Limb (tissue), 2 donors: ENCODE results near the gene GRK2.

Experiments
- DNase-seq, 2 donors: peaks; one replicate each; pipeline ENCODE4 v3.0.0-alpha.2; 2016; ENCODE audit errors: extremely low spot score in 2 of 2

Gene GRK2

GRCh38 chr11:67293090-67293489 is 26.8 kb downstream of the GRK2 start:
- DNase-seq: no peak

DNA sequence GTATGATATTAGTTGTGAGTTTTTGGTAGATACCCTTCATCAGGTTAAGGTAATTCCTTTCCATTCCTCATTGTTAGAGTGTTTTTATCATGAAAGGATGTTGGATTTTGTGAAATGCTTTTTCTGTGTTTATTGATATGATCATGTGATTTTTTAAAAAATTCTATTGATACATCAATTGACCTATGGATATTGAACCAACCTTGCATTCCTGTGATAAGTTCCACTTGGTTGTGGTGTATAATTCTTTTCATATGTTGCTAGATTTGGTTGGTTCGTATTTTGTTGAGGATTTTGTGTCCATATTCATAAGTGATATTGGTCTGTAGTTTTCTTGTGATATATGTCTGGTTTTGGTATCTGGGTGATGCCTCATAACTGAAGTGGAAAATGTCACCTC is 29.6 kb downstream of the GRK2 start:
- no peak for DNase-seq

DNA sequence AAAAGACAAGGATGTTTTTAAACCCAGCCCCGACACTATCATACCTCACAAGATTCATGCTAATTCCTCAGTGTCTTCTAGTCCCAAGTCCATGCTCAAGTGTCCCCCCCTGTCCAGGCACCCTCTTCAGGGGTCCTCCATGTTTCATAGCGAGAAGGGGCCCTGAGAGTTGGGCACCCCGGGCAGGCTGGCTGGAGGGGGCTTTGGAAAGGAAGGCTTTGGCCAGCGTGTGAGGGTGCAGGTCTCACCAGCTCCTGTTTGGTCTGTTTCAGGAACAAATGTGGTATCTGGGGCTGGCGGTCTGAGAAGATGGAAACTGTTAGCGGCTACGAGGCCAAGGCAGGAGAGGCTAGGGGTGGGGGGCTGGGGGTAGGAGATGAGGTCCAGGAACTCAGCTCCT is 32.5 kb downstream of the GRK2 start:
- DNase-seq: no peak

DNA sequence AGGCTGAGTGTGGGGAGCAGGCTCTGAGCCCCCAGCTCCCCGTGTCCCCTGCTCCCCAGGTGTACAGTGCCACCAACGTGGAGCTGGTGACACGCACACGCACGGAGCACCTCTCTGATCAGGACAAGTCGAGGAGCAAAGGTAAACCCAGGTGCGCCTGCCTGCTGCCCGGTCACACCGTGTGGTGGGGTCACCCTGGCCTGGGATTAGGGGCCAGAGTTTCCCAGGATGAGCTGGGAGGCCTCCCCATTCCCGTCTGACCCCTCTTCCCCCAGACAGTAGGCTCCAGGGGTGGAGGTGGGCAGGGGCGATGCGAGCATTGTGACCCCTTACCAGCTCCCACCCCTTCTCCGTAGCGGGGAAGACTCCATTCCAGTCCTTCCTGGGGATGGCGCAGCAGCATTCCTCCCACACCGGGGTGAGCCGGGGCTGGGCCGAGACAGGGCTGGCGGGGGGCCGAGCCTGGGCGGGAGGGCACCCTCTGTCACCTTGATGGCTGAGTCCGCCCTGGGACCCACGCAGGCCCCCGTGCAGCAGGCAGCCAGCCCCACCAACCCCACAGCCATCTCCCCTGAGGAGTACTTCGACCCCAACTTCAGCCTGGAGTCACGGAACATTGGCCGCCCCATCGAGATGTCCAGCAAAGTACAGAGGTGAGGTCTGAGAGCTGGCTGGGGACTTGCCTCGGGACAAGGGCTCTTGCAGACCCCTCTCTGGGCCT is 33.4 kb downstream of the GRK2 start:
- DNase-seq: no peak

DNA sequence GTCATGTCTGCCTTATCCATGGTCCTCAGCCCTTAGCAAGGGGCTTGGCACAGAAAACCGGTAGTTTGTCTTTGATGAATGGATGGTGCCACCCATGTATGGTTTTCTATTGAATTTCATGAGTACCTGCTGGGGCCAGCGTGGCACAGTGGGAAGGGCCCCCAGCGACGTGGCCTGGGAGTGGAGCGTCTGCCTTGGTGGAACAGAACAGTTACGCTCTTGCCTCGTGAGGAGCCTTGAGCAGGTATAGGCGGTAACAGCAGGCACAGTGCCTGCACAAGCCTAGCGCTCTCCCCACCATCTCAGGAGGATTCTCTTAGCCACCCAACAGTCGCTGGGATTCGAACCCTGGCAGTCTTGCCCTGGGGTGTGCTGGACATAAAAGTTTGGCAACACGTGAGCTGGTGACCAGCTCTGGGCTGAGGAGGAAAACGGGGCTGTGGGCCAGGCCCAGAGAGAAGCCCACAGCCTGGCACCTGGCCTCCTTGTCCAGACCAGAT is 34.0 kb downstream of the GRK2 start:
- DNase-seq: no peak

- no peak for DNase-seq
These were observed 34.6 kb downstream of the GRK2 start for GRCh38 chr11:67300756-67301312.

DNA sequence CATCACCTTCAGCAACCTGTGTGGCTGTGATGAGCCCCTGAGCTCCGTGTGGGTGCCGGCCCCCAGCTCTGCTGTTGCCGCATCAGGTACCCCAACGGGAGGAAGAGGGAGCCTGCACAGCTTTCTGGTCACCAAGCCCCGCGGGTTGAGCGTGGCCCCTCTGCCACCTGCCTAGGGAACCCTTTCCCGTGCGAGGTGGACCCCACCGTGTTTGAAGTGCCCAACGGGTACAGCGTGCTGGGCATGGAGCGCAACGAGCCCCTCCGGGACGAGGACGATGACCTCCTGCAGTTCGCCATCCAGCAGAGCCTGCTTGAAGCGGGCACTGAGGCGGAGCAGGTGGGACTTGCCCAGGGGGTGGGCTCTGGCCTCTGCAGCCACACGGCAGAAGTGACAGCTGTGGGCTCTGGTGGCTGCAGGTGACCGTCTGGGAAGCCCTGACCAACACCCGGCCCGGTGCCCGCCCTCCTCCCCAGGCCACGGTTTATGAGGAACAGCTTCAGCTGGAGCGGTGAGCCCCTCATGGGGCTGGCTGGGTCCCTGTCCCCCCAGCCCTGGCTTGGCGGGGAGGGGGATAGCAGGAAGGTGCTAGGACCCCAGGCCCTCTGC is 35.1 kb downstream of the GRK2 start:
- DNase-seq: no peak

DNA sequence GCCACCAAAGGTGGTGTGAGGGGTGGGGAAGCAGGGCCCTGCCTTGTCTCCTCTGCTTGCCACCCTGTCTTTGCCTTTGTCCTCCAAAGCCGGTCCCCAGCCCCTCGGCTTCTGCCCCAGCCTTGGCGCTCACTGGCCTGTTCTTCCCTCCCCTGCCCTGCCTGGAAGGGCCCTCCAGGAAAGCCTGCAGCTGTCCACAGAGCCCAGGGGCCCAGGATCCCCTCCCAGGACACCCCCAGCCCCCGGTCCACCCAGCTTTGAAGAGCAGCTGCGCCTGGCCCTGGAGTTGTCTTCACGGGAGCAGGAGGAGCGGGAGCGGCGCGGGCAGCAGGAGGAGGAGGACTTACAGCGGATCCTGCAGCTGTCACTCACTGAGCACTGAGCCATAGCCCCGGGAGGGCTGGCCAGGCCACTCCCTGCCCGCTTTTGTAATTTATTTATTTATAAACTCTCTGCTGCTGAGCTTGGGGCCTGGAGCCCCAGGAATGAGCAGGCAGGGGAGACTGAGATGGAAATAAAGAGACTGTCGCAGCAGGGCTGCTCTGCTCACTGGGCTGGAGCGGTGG is 35.8 kb downstream of the GRK2 start:
- DNase-seq: peak; percentile 62 to 72

GRCh38 chr11:67302571-67303131 is 36.4 kb downstream of the GRK2 start:
- peak in 1 of 2 donors; percentile 46 for DNase-seq

DNA sequence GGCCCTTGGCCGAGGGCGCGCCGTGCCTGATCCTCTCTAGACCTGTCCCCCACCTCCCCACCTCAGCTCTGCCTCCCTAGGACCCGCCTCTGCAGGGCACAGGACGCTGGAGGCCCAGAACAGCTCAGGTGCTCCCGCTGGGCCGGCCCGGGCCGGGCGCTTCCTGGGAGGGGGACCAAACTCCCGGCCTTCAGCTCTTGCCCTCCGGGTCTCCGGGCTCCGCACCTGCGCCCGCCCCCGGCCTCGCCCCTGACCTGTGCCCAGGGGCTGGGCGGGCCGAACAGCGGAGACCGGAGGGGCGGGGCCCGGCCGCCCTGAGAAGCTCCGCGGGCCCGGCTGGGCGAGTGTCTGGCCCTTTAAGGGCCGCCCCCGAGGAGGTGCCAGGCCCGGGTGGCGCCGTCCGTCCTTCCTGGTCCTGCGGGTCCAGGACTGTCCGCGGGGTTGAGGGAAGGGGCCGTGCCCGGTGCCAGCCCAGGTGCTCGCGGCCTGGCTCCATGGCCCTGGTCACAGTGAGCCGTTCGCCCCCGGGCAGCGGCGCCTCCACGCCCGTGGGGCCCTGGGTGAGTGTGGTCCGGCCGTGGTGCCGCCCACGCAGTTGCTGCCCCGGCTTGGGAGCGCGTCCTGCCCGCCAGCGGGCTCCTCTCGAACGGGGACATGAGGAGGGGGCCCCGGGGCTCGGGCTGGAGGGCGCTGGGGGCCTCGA is 37.0 kb downstream of the GRK2 start, which contains the start of gene SSH3:
TSS of gene SSH3 (plus strand) at position 399 of the 703 bp plus-strand sequence. CDS start at position 495, 96 bp downstream.
- peak; percentile 50 to 67 for DNase-seq

DNA sequence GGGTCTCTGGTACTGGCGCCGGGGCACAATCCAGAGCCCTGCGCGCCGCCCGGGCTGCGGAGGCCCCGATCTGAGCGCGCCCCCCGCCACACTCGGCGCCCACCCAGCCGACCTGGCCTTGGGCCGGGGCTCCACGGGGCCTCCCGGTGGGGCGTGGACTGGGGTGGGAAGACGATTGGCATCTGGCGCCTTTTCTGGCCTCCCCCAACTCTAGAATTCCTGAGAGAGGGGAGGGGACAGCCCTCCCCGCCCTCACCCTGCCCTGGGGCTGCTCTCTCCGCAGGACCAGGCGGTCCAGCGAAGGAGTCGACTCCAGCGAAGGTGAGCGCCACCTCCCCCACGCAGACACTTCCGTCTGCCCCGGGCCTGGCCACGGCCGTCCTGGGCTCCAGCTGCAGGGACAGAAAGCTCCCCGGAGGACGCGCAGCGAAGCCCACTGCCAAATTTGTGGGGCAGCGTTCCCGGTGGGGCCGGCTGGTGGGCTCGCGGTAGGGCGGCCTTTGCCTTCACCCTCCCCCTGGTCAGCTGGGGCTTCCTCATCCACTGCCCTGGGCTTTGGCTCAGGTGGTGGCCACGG is 37.6 kb downstream of the GRK2 start:
- no peak for DNase-seq

- peak in 1 of 2 donors; percentile 29 for DNase-seq
These were observed 38.3 kb downstream of the GRK2 start for GRCh38 chr11:67304511-67305113.

- DNase-seq: no peak
These were observed 40.7 kb downstream of the GRK2 start for GRCh38 chr11:67306769-67307544.

- no peak for DNase-seq
These were observed 41.3 kb downstream of the GRK2 start for GRCh38 chr11:67307545-67308001.

GRCh38 chr11:67308031-67308866 is 42.0 kb downstream of the GRK2 start:
- no peak for DNase-seq

- no peak for DNase-seq
These were observed 42.9 kb downstream of the GRK2 start for GRCh38 chr11:67309166-67309565.

DNA sequence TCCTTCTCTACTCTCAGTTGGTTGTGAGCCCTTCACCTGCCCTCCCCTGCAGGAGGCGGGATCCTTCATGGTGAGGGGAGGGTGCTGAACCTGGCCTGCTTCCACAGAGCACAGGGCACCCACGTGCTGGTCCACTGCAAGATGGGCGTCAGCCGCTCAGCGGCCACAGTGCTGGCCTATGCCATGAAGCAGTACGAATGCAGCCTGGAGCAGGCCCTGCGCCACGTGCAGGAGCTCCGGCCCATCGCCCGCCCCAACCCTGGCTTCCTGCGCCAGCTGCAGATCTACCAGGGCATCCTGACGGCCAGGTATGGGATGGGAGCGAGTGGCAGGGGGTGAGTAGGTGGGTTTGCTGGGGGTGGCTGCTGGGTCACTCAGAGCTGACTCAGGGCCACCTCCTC is 43.4 kb downstream of the GRK2 start:
- DNase-seq: no peak

GRCh38 chr11:67310246-67311050 is 44.2 kb downstream of the GRK2 start:
- DNase-seq: no peak
